Myocyte (in vitro differentiated cells): Measurements from ENCODE around the gene CCDC167. TPM values are rescaled to one million over a fixed set of nuclear protein-coding genes. Genes with fewer than 3 reads are reported as not detected.
"Not testable (repeated sequence)": the region's sequence is repeated elsewhere in the genome, so short reads cannot be mapped to it uniquely, and the experiment has no call there.

Experiments used
- DNase-seq: peaks from one replicate; pipeline ENCODE4 v3.0.0-alpha.2; 2012; ENCODE audit warnings: low read depth
- total RNA-seq: library from RNA; depleted of rRNA; stranded (reverse); fragments of >200 nt; gene quantifications from 2 replicates; pipeline ENCODE4 v1.2.3, GENCODE V29; 2014

The CCDC167 gene
- total RNA-seq, 1 donor from 2014 or later: 45.9 TPM

DNA sequence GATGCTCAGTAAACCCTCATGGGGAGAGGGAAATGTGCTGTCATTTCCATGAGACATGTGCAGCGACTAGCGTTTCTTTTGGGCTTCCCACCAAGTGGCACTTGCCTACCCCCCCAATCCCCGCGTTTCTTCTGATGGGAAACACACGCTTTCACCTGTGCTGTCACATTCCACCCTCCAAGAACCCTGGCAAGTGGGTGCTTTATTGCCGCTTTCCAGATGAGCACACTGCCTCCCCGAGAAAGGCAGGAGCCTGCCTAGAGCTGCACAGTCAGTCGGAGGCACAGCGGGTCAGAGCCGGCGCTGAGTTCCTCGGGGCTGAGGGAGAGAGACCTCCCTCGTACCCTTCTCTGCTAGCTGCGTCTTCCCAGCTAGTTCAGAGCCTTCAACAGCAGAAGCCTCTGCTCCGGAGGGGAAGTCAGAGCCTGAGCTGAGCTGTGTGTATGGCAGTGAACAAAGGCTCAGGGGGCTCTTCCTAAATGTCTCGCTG, 12.3 kb upstream of the CCDC167 start:
- no peak for DNase-seq

DNA sequence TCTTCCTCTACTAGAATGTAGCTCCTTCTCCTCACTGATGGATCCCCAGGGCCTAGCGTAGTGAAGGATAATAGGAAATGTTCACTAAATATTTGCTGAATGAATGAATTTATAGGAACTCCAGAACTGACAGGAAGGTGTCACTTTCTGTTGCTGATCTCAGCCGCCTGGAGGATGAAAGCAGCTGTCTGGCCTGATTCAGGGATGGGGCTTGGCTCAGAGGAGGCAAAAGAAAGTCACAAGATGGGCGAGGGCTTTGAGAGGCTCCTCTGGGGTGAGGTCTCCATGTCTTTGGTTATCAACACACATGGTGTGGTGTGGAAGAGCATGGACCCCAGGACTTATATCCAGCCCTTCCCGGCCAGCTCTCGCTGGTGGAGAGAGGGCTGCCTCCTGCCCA, 11.5 kb upstream of the CCDC167 start:
- DNase-seq: no peak

DNA sequence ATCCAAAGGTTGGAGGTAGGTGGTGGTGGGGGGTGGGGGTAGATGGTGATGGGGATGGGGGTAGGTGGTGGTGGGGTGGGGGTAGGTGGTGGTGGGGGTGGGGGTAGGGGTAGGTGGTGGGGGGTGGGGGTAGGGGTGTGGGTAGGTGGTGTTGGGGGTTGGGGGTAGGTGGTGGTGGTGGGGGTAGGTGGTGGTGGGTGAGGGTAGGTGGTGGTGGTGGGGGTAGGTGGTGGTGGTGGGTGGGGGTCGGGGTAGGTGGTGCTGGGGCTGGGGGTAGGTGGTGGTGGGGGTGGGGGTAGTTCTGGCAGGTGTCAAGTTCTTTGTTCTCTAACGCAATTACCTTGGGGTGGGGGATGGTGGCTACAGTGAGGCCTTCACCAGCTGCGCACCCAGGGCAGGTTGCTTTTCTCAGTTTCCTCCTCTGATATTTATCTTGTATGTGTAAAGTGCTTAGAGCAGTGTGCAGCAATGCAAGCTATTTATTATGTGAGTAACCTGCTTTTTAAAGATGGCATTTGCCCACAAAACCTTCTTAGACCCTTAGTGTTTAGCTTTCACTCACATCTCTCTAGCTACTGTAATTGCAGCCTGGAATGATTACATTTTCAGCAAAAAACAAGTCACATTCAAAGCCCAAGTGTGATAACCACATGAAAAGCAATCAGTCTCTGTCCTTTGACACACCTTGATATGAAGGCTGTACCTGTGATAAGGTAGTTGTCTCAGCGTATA, 8.2 kb upstream of the CCDC167 start:
- no peak for DNase-seq

DNA sequence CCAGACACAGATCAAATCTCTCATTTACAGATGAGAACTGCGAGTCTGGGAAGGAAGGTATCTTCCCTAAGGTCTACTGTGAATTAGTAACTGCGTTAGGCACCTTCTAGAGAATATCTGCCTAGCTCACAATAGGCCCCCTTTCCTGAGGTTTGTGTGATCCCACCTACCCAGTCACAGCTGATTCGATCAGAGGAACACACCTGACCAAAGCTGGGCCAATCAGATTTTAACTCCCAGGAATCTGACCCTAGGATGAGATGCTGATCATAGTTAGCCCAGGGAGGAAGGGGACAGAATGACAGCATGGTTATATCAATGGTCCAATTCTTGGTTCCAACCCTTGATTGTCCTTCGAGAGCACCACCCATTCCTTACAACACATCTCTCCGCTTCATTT, 7.4 kb upstream of the CCDC167 start:
- DNase-seq: no peak

DNA sequence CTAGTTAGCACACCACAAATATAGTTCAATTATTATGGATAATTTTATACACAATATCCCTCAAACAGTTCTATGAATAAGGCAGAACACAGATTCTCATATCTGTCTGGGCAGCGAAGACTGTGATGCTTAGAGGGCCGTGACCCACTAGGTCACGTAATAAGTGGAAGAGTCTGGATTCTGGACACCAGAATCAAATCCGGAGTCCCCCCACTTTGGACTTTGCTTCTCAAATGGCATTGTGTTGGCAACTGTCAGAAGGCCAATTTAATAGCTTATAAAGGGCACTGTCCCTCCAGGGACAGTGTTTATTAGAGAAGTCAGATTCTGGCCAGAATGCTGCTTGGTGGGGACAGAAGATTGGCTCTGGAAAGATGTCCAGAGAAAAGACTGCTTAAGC, 6.8 kb upstream of the CCDC167 start:
- DNase-seq: no peak

DNA sequence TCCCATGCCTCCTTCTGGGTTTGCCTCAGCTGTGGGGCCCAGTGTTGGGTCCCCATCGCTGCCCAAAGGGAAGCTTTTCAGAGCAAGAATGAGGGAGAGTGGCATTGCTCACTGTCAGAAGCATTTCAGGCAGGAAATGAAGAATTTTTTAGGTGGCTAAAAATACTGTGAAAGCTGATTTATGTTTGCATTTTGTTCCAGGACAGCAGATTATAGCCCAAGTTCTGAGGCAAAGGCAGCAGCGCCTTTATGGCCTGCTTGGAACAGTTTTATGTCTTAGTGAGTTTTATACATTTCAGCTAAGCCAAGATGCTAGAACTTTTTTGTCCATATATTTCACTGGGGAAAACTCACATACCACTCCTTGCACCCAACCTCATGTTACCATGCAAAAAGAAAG, 4.3 kb upstream of the CCDC167 start:
- DNase-seq: no peak

DNA sequence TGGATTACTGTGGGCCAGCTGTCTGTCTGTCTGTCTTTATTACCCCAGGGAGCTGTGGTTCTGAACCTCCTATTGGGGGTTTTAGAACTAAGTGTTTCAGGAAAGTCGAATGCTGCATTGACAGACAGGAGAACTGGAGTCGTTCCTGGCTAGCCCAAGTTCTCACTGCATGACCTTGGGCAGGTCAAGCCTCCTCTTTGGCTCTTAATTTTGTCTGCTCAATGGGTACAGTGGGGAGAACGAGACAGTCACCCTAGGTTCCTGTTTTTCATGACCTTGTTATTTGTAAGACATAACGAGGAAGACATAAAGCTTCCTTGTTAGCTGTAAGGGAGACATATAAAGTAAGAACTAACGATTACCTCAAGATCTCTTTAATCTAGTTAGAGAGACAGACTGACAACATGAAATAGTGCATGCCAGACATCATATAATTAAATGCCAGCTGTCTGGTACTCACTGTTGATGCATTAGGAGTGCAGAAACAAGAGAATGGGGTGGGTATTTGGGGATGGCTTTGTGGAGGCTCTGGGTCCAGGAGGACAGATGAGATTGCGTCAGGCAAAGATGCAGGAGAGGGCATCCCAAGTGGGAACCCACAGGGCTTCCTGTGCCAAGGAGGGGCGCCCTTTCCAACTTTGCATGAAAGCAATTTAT, 3.7 kb upstream of the CCDC167 start:
- DNase-seq: no peak

DNA sequence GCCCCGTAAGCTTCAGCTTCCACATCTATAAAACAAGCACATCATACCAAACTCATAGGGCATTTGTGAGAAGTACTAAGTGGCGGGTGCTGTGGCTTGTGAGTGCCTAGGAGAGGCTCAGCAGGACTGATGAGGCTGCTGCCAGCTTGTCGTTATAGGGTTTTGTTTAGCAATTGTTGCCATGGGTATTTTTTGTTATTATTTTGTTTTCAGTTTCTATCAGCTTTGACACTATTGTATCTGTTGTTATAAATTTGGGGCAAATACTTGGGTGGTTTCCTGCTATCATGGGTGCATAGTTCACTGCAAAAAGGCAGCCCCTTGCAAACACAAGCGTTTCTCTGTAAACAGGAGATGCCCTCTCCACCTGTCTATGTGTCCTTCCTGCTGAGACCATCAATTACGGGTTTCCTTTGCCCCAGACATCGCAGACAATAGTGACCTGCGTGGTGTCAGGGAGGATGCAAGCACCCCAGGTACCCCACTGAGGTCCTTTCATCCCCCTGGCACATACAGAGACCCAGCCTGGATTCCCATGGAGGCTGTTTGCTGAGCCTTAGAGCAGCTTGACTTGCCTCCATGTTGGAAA, 3.1 kb upstream of the CCDC167 start:
- DNase-seq: no peak

DNA sequence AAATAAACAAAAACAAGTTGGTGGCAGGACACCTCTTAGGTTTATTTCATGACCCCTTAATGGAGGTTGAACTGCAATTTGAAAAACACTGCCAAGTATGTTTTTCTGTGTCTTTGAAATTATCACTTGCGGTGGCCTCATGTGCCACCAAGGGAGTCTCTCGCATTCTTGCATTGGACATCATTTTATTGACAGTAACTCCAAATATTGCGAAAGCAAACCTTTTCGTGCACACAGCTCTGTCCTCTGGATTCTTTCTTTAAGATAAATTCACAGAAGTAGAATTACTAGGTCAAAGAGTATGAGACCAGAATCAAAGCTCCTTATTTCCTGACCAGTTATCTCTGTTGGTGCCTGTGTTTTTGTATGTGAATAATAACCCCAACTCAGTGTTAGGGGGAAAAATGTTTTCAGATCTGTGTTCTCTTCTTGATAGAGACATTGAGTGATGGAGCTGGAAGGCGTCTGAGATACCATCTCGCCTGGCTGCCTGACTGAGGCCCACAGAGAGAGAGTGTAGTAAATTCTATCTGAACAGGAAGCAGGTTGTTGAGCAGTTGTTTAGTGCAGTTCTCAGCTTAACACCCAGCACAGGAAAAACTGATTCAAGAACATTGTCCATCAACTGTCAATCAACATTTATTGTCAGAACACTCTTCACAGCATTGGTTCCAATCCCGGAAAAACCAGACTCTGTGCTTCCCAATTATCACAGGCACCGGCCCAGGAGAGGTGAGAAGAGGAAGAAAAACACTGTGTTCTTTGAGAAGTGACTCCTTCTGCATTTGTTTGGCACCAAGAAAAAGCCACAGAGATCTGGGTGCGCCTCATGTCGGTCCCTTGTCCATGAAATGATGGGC, 2.2 kb upstream of the CCDC167 start:
- DNase-seq: no peak

DNA sequence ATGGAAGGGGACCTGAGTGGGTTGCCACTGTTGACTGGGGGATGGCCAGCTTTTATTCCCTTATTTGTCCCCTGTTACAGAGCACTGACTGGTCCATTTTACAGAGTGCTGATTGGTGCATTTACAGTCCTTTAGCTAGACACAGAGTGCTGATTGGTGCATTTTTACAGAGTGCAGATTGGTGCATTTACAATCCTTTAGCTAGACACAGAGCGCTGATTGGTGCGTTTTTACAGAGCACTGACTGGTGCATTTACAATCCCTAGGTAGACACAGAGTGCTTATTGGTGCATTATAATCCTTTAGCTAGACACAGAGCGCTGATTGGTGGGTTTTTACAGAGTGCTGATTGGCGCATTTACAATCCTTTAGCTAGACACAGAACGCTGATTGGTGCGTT, 1.2 kb upstream of the CCDC167 start:
- not testable (repeated sequence) for DNase-seq

DNA sequence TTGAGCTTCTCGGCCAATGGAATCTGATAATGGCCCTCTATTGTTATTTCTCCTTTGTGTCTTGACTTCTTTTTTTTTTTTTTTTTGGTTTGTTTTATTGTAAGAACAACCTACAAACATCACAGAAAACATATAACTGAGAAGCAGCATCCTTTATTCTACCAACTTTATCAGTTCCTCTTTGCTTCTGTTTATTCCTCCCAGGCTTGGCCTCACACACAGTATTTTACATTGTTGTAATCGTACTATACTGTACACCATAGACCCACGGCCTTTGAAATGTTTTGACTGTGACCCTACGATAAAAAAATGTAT, 558 bp upstream of the CCDC167 start:
- DNase-seq: no peak

DNA sequence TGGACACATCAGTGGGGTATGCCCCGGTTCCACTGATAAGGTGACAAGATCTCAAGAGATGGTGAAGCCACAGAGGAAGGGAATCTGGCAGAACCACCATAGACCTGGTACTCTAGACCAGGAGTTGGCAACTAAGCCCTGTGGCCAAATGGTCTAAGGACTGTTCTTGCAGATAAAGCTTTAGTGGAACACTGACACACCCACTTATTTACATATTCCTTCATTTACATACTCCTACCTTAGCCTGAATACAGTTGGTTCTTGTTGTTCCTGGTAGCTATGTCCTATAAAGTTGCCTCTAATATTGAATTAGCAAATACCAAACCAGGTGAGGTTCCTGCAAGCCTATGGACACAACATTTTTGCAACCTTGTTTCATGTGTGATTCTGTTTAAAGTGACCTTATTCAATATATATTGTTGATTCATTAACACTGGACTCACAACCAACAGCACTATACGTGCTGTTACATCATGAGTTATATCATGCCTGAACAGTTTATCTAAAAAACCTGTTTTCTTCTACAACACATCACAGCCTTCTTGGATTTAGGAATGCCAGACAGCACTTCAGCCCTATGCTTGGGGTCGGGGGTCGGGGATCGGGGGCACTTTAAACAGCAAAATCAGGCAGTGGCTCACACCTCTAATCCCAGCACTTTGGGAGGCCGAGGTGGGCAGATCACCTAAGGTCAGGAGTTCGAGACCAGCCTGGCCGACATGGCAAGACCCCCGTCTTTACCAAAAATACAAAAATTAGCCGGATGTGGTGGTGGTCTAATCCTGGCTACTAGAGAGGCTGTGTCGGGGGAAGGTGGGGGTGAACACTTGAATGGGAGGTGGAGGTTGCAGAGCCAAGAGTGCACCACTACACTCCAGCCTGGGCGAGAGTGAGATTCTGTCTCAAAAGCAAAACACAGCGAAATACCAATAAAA, 2.5 kb downstream of the CCDC167 start:
- DNase-seq: no peak

DNA sequence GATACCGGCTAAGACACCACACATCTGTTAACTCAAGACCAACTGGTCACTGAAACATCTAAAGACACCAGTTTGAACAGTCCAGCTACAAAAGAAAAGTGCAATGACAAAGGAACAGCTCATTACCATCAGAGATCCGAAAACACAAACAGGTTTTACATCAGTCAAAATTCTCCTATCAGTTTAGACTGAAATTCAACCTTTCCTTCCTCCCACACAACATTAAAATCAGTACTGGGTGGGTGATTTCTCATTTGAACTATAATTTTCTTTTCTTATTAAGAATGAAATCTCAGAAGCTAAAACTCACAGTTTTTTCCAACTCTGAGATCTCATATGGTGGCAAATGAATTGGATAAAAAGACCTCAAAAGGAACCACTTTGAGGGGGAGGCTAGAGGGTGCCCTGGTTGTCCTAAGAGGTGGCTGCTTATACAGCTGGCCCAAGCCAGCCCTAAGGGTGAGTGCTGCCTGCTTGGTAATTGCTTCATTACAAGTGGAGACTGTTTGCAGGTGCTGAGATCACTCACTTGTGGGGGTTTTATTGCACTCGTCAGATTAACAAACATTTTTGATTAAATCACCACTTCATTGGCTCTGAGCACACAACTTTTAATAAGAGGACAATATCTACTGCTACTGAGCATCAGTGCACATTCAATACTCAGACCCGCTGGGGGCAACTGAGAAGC, 4.3 kb downstream of the CCDC167 start:
- DNase-seq: no peak

DNA sequence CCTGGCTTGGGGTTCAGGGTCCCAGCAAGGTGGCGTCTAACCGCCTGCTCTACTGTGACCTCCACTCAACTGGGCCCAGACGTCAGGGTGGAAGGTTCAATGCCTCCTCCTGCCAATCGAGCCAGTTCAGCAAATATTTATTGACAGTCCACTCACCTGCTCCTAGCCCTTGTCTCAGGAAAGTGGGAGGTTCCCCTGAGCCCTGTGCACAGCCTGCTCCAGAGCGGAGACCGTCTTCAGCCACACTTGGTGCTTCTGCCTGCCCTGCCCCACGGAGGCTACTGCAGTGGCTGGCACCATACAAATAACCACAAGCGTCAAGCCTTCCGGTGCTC, 6.1 kb downstream of the CCDC167 start:
- DNase-seq: no peak

DNA sequence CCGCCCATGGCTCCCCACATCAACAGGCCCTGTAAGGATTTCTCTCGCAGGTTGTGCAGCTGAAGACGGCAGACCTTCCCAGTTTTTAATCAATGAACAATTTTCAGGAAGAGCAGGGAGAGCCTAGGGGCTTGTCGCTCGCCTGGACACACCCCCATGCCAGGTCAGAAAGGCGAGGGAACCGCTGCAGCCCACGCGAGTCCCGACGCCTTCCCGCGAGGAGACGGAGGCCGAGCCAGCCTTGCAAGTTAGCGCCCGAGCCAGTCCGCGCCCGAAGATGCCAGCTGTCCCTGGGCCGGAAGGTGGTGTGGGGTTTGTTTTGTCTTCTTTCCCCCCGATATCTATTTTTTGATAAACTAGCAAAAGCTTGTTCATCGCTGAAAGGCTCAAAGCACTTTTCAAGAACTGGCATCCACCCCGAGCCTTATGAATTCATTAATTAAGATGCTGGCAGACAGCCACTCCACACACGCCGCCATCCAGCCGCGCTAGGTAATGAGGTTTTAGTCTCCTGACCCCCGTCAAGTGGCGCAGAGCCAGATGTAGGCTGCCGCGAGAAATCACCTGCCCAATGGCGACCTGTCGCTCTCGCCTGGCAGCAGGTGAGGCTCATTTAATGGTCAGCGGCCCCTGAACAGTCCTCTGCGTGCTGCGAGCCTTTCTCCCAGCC, 6.6 kb downstream of the CCDC167 start:
- no peak for DNase-seq

DNA sequence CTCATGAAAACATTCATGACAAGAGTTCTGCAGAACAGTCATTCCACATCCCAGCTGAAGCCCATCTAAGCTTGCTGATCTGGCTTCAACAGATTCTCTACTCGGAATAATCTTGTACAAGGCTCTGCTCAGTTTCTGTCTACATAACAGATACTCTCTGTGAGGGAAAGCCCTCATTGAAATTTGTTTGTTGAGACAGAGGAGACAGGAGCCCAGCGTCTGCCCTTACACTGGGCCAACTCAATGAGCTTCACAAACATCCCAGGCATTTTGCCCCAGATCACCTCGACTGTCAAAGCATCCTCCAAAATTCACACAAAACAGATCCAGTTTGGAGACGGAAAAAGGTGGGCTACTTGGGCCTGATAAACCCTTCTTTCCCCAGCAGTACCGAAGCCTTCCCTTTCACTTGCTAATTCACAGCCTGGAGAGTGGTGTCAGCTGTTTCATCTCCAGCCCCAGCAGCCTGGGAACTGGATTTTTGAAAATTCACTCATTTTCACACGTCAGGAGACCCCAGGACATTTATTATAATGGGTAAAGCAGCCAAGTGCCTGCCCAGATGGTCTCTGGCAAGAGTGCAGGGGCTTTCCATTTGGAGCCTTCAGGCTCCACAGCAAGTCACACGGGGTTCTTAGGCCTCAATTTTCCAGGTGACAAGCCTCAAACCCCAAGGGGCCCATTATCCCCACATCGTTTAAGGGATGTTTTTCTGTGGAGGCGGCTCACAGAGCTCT, 7.3 kb downstream of the CCDC167 start:
- DNase-seq: no peak

DNA sequence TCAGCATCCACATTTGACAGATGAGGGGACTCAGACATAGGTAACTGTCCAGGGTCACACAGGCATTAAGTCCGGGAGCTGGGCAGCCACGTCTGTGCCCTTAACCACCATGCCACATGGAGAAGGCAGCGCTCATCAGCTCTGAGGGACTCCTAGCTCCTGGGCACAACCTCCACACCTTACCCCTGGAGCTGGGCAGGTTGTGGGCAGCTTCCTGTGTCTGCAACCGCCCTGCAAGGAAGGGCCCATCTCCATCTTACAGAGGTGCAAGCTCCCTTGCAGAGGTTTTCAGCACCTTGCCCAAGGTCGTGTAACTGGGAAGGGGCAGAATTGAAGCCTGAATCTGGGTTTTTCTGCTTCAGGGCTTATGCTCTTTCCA, 7.9 kb downstream of the CCDC167 start:
- no peak for DNase-seq

DNA sequence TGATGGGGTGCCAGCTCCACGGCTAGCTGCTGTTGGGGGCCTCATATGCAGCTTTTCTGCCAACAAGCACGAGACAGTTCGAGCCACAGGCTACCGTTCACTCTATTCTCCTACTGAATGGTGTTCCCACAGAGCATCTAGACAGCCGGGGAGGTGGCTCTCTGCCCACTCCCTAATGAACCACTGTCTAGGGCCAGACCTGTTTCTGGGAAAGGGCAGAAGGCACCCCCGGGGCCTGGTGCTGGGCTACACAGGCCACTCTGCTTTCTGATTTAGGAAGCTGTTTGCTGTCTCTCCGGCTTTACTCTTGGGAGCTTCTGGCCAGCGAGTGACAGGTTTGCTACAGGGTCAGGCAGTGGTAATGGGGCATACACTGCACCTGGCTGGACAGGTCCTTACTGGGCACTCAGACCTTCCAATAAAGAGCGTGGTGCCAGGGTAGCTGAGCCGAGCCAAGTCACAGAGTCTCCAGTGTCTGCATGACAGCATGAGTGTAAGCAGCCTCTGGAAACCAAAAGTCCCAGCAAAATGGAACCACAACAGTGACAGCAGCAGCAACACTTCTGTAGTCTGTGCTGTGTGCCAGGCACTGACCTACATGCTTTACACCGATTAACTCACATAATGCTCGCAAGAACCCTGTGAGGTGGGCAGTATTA, 8.4 kb downstream of the CCDC167 start:
- no peak for DNase-seq
